HepG2 (cell line): ENCODE results near the gene TLDC2. TPM values are rescaled to one million over a fixed set of nuclear protein-coding genes. Genes with fewer than 3 reads are reported as not detected.

Experiments
- ARHGAP35 ChIP-seq: sonication (generic); formaldehyde crosslinking; IDR thresholded peaks from 2 replicates; pipeline ENCODE4 v1.9.0; 2022; ENCODE audit warnings: mild to moderate bottlenecking, inconsistent platforms, moderate library complexity, missing genetic modification reagents, borderline replicate concordance
- ASH2L ChIP-seq: fragments of 300-600, 200-600 bp; sonication (generic); IDR thresholded peaks from 2 replicates; pipeline ENCODE4 v1.7.0; 2017; ENCODE audit warnings: low read depth, mild to moderate bottlenecking, moderate library complexity, mixed read lengths, low read length; ENCODE audit not compliant: insufficient read length
- CAMTA2 ChIP-seq: sonication (generic); formaldehyde crosslinking; IDR thresholded peaks from 2 replicates; pipeline ENCODE4 v1.4.0; 2020; ENCODE audit warnings: mild to moderate bottlenecking, missing genetic modification reagents, borderline replicate concordance
- ELK4 ChIP-seq: sonication (generic); formaldehyde crosslinking; IDR thresholded peaks from 2 replicates; pipeline ENCODE4 v1.9.0; 2021; ENCODE audit warnings: missing genetic modification reagents, borderline replicate concordance
- FIP1L1 ChIP-seq: fragments of 200-400 bp; formaldehyde crosslinking; IDR thresholded peaks from 2 replicates; pipeline ENCODE4 v1.6.1; 2018; ENCODE audit warnings: low read depth, mild to moderate bottlenecking, low read length, moderate library complexity, borderline replicate concordance; ENCODE audit not compliant: insufficient read depth
- GABPB1 ChIP-seq: IDR thresholded peaks from 2 replicates; pipeline ENCODE4 v1.6.1; 2016; ENCODE audit warnings: mild to moderate bottlenecking, missing genetic modification reagents, moderate library complexity, missing compliant biosample characterization
- HIVEP1 ChIP-seq: sonication (generic); formaldehyde crosslinking; IDR thresholded peaks from 2 replicates; pipeline ENCODE4 v1.4.0; 2020; ENCODE audit warnings: mild to moderate bottlenecking, missing genetic modification reagents
- HNRNPL ChIP-seq: fragments of 200-400 bp; formaldehyde crosslinking; IDR thresholded peaks from 2 replicates; pipeline ENCODE4 v1.6.1; 2017; ENCODE audit warnings: mild to moderate bottlenecking, low read depth, low read length
- HOXD1 ChIP-seq: sonication (generic); formaldehyde crosslinking; IDR thresholded peaks from 2 replicates; pipeline ENCODE4 v1.5.0; 2020; ENCODE audit warnings: missing genetic modification reagents
- KLF12 ChIP-seq: sonication (generic); formaldehyde crosslinking; IDR thresholded peaks from 2 replicates; pipeline ENCODE4 v1.4.0; 2020; ENCODE audit warnings: missing genetic modification reagents, borderline replicate concordance
- LRRFIP1 ChIP-seq: sonication (generic); formaldehyde crosslinking; conservative IDR thresholded peaks from 2 replicates; pipeline ENCODE4 v1.4.0; 2020; ENCODE audit warnings: missing genetic modification reagents
- MED1 ChIP-seq: sonication (generic); formaldehyde crosslinking; IDR thresholded peaks from 2 replicates; pipeline ENCODE4 v1.4.0; 2020; ENCODE audit warnings: missing genetic modification reagents
- MEIS2 ChIP-seq: sonication (generic); formaldehyde crosslinking; IDR thresholded peaks from 2 replicates; pipeline ENCODE4 v1.9.0; 2021; ENCODE audit warnings: mild to moderate bottlenecking, missing genetic modification reagents
- NFE2L1 ChIP-seq: sonication (generic); formaldehyde crosslinking; IDR thresholded peaks from 2 replicates; pipeline ENCODE4 v1.4.0; 2020; ENCODE audit warnings: missing genetic modification reagents, mild to moderate bottlenecking, borderline replicate concordance
- NFKBIZ ChIP-seq: IDR thresholded peaks from 2 replicates; pipeline ENCODE4 v1.6.1; 2018; ENCODE audit warnings: missing genetic modification reagents, missing compliant biosample characterization
- NFYB ChIP-seq: sonication (generic); formaldehyde crosslinking; IDR thresholded peaks from 2 replicates; pipeline ENCODE4 v1.4.0; 2020; ENCODE audit warnings: missing genetic modification reagents
- NR2F1 ChIP-seq, 2 experiments: fragments of 450-650 bp in 1 of 2; formaldehyde crosslinking in 1 of 2; IDR thresholded peaks; 2 replicates each; pipeline versions ENCODE4 v1.5.0 to v1.6.1; 2016 to 2020; ENCODE audit warnings: mild to moderate bottlenecking in 1 of 2, missing compliant biosample characterization in 1 of 2, missing genetic modification reagents in 1 of 2, moderate library complexity in 1 of 2
- RAD21 ChIP-seq: fragments of 450-650 bp; formaldehyde crosslinking; IDR thresholded peaks from 2 replicates; pipeline ENCODE4 v1.5.0; 2020; ENCODE audit warnings: mild to moderate bottlenecking
- RBAK ChIP-seq: sonication (generic); formaldehyde crosslinking; IDR thresholded peaks from 2 replicates; pipeline ENCODE4 v1.5.1; 2020; ENCODE audit warnings: mild to moderate bottlenecking, missing genetic modification reagents
- RCOR2 ChIP-seq: IDR thresholded peaks from 2 replicates; pipeline ENCODE4 v1.6.1; 2016; ENCODE audit warnings: missing biosample characterization, missing genetic modification reagents
- RXRA ChIP-seq: sonication (generic); formaldehyde crosslinking; IDR thresholded peaks from 2 replicates; pipeline ENCODE4 v1.5.1; 2020; ENCODE audit warnings: missing genetic modification reagents
- SUZ12 ChIP-seq: fragments of 150-350 bp; IDR thresholded peaks from 2 replicates; pipeline ENCODE4 v1.6.1; 2014; ENCODE audit warnings: low read depth, low read length
- TGIF2 ChIP-seq: IDR thresholded peaks from 2 replicates; pipeline ENCODE4 v1.6.1; 2016; ENCODE audit warnings: control low read depth, missing compliant biosample characterization
- TP53 ChIP-seq: sonication (generic); formaldehyde crosslinking; conservative IDR thresholded peaks from 2 replicates; pipeline ENCODE4 v1.4.0; 2020; ENCODE audit warnings: missing genetic modification reagents
- ZNF121 ChIP-seq: sonication (generic); formaldehyde crosslinking; IDR thresholded peaks from 2 replicates; pipeline ENCODE4 v1.5.0; 2020; ENCODE audit warnings: mild to moderate bottlenecking, missing genetic modification reagents
- ZNF180 ChIP-seq: sonication (generic); formaldehyde crosslinking; IDR thresholded peaks from 2 replicates; pipeline ENCODE4 v1.4.0; 2020; ENCODE audit warnings: low read depth, missing genetic modification reagents, borderline replicate concordance
- ZNF674 ChIP-seq: sonication (generic); formaldehyde crosslinking; IDR thresholded peaks from 2 replicates; pipeline ENCODE4 v1.5.0; 2020; ENCODE audit warnings: low read depth, mild to moderate bottlenecking, missing genetic modification reagents
- ZNF740 ChIP-seq: sonication (generic); formaldehyde crosslinking; IDR thresholded peaks from 2 replicates; pipeline ENCODE4 v1.4.0; 2020; ENCODE audit warnings: missing genetic modification reagents
- polyA plus RNA-seq, 8 experiments: library from polyadenylated mRNA; depleted of rRNA in 3 of 8; stranded (reverse) in 7 of 8; unstranded in 1 of 8; fragments of >200 nt; fragmentation: Illumina TruSeq in 4 of 8; extraction: Trizol in 4 of 8; gene quantifications; 2 replicates each; pipeline versions ENCODE4 v1.2.1 to v1.2.3, GENCODE V29; 2011 to 2016; ENCODE audit warnings: low read depth in 4 of 8, missing spikeins in 1 of 8, mixed read lengths in 1 of 8; ENCODE audit not compliant: insufficient read depth in 1 of 8
- total RNA-seq, 5 experiments: library from RNA; depleted of rRNA; stranded (reverse); fragments of >200 nt; fragmentation: Illumina TruSeq; extraction: Trizol; gene quantifications; 2 replicates each; pipeline ENCODE4 v1.2.3, GENCODE V29; 2016; ENCODE audit warnings: low read depth in 1 of 5

TLDC2 gene
- total and polyA plus RNA-seq, 2 of the 13 experiments (the other 11 are each of a cell fraction or from before 2014, with no cell fraction given): 1.5 to 1.6 TPM

DNA sequence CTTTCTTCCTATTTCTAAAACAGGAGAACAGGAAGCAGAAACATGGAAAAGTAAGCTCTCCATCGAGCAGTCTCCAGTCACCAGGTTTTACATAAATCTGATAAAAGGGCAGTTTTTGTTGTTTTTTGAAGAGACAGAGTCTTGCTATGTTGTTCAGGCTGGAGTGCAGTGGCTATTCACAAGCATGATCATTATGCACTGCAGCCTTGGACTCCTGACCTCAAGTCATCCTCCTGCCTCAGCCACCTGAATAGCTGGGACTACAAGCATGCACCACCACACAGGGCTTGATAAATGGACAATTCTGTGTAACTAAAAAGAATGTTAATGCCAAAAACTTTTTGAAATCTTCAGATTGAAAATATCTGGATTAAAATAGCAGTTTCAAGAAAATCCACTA is 51.8 kb downstream of the TLDC2 start (continued):
- TF ChIP-seq GABPB1 (CRISPR knock-in tag): no peak
- no peak for TF ChIP-seq HOXD1 (CRISPR knock-in tag)
- TF ChIP-seq ZNF121: peak; percentile 99
- TF ChIP-seq LRRFIP1 (CRISPR knock-in tag): no peak
- no peak for TF ChIP-seq ELK4 (CRISPR knock-in tag)
- TF ChIP-seq MEIS2: no peak
- no peak for TF ChIP-seq NFYB
- TF ChIP-seq ASH2L: no peak
- no peak for TF ChIP-seq CAMTA2 (CRISPR knock-in tag)
- TF ChIP-seq RBAK (CRISPR knock-in tag): no peak
- TF ChIP-seq TGIF2: no peak
- TF ChIP-seq RXRA (CRISPR knock-in tag): peak; percentile 41; the same call in 1 of the 2 replicates
- TF ChIP-seq NFKBIZ (CRISPR knock-in tag): 0 out of 2 replicates have a peak, but pooled peaks have one; percentile 25
- TF ChIP-seq MED1 (CRISPR knock-in tag): peak; percentile 62
- TF ChIP-seq RAD21 (CRISPR knock-in tag): no peak
- TF ChIP-seq HIVEP1 (CRISPR knock-in tag): no peak
- no peak for TF ChIP-seq KLF12 (CRISPR knock-in tag)
- TF ChIP-seq NFE2L1 (CRISPR knock-in tag): no peak
- TF ChIP-seq ARHGAP35 (CRISPR knock-in tag): no peak
- no peak for TF ChIP-seq ZNF740 (CRISPR knock-in tag)
- TF ChIP-seq NR2F1 (CRISPR knock-in tag; IDR thresholded peaks at IDR 0.05): peak; percentile 65 to 75; a peak in 3 of 4 replicates
- no peak for TF ChIP-seq ZNF674 (CRISPR knock-in tag)
- TF ChIP-seq TP53 (CRISPR knock-in tag): no peak
- TF ChIP-seq FIP1L1: no peak
- peak; percentile 93 for TF ChIP-seq RCOR2 (CRISPR knock-in tag)
- no peak for TF ChIP-seq ZNF180 (CRISPR knock-in tag)
- TF ChIP-seq HNRNPL: no peak
- TF ChIP-seq SUZ12: no peak
